H54 (cell line): ENCODE measurements around the gene CORO2A.

Experiments
- DNase-seq: peaks from one replicate; pipeline ENCODE4 v3.0.0; 2011; ENCODE audit warnings: low spot score, mixed read lengths; ENCODE audit not compliant: insufficient read length
- FAIRE-seq: peaks from 3 replicates; lab custom pipeline; 2011; peaks lifted over from hg19 to GRCh38; lab: Jason Lieb, UNC
- POLR2A ChIP-seq: IDR thresholded peaks from 2 replicates; pipeline ENCODE4 v1.6.1; 2011; ENCODE audit warnings: low read depth, mild to moderate bottlenecking, low read length

Gene CORO2A

GRCh38 chr9:98191671-98192502 lies 550 bp downstream of the CORO2A start:
- DNase-seq (no peak), FAIRE-seq (no peak)

GRCh38 chr9:98191181-98191608 lies 1.2 kb downstream of the CORO2A start:
- TF ChIP-seq POLR2A: no peak
- DNase-seq (no peak), FAIRE-seq (no peak)

More at GRCh38 chr9:98191671-98192502, 550 bp downstream of the CORO2A start:
- TF ChIP-seq POLR2A: no peak

- no peak for TF ChIP-seq POLR2A
- DNase-seq: no peak
- FAIRE-seq: no peak
Measured at GRCh38 chr9:98190757-98191105, 1.7 kb downstream of the CORO2A start.

GRCh38 chr9:98189412-98189811 lies 3.0 kb downstream of the CORO2A start:
- FAIRE-seq (no peak), DNase-seq (no peak)
- no peak for TF ChIP-seq POLR2A

GRCh38 chr9:98187926-98188325 lies 4.5 kb downstream of the CORO2A start:
- DNase-seq: no peak
- FAIRE-seq: no peak
- no peak for TF ChIP-seq POLR2A

GRCh38 chr9:98186236-98186635 lies 6.2 kb downstream of the CORO2A start:
- DNase-seq (no peak), FAIRE-seq (no peak)
- TF ChIP-seq POLR2A: no peak

GRCh38 chr9:98185611-98186171 lies 6.7 kb downstream of the CORO2A start:
- no peak for DNase-seq
- TF ChIP-seq POLR2A: no peak
- FAIRE-seq: no peak

- TF ChIP-seq POLR2A: no peak
- no peak for FAIRE-seq
- no peak for DNase-seq
Measured at GRCh38 chr9:98185021-98185567, 7.3 kb downstream of the CORO2A start.

GRCh38 chr9:98184326-98184725 lies 8.1 kb downstream of the CORO2A start:
- no peak for DNase-seq
- no peak for TF ChIP-seq POLR2A
- no peak for FAIRE-seq

GRCh38 chr9:98182889-98183599 lies 9.4 kb downstream of the CORO2A start:
- FAIRE-seq (no peak), DNase-seq (no peak)
- TF ChIP-seq POLR2A: no peak

- DNase-seq (no peak), FAIRE-seq (no peak)
- TF ChIP-seq POLR2A: no peak
Measured at GRCh38 chr9:98182069-98182820, 10.2 kb downstream of the CORO2A start.

- FAIRE-seq (no peak), DNase-seq (no peak)
- no peak for TF ChIP-seq POLR2A
Measured at GRCh38 chr9:98181746-98182068, 10.7 kb downstream of the CORO2A start.

GRCh38 chr9:98180996-98181395 lies 11.4 kb downstream of the CORO2A start:
- FAIRE-seq (no peak), DNase-seq (no peak)
- no peak for TF ChIP-seq POLR2A
